ENCODE measurements around the gene ISLR2. TPM values are rescaled to one million over a fixed set of nuclear protein-coding genes. Genes with fewer than 3 reads are reported as not detected.

Gene ISLR2
- total RNA-seq, 4 donors from 2014 or later, result 0.41 to 27.3 (median 1.4) TPM

DNA sequence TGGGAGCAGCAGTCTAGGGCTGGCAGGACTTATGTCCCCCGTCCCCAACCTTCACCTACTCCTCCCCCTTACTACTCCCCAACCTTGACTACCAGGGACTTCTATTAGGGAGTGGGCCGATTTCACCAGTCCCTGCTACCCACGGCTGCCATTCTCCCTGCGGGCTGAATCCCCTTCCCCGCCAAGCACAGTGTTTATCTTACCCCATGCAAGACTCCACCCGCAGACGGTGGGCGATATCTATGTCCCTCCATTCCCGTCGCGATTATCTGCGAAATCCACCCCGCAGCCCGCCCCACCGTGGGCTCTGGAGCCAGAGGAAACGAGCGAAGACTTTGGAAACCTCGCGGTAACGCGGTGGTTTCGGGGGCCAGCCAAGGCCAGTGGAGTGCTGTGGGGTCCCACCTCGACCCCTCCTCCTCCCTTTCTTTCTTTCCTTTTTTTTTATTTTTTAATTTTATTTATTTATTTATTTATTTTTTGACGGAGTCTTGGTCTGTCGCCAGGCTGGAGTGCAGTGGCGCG is 4.7 kb downstream of the ISLR2 start:
- no peak overlapping the region for H3K27ac ChIP-seq

DNA sequence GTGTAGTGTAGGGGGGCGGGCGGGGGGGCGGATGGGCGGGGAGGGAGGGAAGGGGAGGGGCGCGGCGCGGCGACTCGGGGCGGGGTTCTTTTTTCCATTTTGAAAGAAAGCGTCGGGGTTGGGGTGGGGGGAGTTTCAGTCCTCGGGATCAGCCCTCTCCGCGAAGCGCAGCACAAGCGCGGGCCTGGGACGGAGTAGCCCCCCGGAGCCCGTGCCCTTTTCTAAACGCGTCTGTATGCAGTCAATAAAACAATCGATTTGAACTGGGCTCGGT is 6.1 kb downstream of the ISLR2 start:
- Histone ChIP-seq H3K27ac (peak overlapping the region; percentile 42 to 80 (median 52)), H3K9me3 (no peaks in the 10 kb centered on the region), H3K4me1 (peaks cover 5 to 28% (median 16%) of the 10 kb centered on the region in 4 donors), H3K4me3 (peak overlapping the region; percentile 18 to 51 (median 30)), H3K27me3 (peaks cover 95% of the 10 kb centered on the region), H3K36me3 (no peaks in the 10 kb centered on the region)
- 6% methylated on average over 18 of the region's 26 CpGs; no CpG with 5 or more reads in 1 of the 2 donors for WGBS, 2 donors (ENCODE audit: low coverage in 1 of 2)
- intact Hi-C loops (cut with DNase I; ENCODE audit: low total_unique reads), result no loop called here
- TF ChIP-seq POLR2AphosphoS5 (IDR thresholded peaks at IDR 0.05) (no peak), POLR2A (IDR thresholded peaks at IDR 0.05) (no peak), EP300 (IDR thresholded peaks at IDR 0.05; ENCODE audit: low read depth) (no peak)
- TF ChIP-seq, protein P1, sequence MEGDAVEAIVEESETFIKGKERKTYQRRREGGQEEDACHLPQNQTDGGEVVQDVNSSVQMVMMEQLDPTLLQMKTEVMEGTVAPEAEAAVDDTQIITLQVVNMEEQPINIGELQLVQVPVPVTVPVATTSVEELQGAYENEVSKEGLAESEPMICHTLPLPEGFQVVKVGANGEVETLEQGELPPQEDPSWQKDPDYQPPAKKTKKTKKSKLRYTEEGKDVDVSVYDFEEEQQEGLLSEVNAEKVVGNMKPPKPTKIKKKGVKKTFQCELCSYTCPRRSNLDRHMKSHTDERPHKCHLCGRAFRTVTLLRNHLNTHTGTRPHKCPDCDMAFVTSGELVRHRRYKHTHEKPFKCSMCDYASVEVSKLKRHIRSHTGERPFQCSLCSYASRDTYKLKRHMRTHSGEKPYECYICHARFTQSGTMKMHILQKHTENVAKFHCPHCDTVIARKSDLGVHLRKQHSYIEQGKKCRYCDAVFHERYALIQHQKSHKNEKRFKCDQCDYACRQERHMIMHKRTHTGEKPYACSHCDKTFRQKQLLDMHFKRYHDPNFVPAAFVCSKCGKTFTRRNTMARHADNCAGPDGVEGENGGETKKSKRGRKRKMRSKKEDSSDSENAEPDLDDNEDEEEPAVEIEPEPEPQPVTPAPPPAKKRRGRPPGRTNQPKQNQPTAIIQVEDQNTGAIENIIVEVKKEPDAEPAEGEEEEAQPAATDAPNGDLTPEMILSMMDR (IDR thresholded peaks at IDR 0.05), result no peak
- in situ Hi-C loops (cut with MboI; ENCODE audit: low pct_ligation_motif_present in 1 of 4, low pct_unique_long_range_greater_than_20kb in 1 of 4, low sequenced_read_pairs in 3 of 4), result loop anchor here in 1 of 4 donors (25.0 kb wide), 1 partner anchor 176 kb away; no protein-coding TSS in a partner anchor
- no peak for DNase-seq

More for the DNA sequence above, 4.7 kb downstream of the ISLR2 start:
- Histone ChIP-seq H3K36me3 (no peaks in the 10 kb centered on the region), H3K9me3 (no peaks in the 10 kb centered on the region), H3K27me3 (peaks cover 96% of the 10 kb centered on the region), H3K4me3 (no peak overlapping the region), H3K4me1 (peaks cover 5 to 34% (median 16%) of the 10 kb centered on the region in 4 donors)
- no peak for DNase-seq
- in situ Hi-C loops (cut with MboI; ENCODE audit: low pct_ligation_motif_present in 1 of 4, low pct_unique_long_range_greater_than_20kb in 1 of 4, low sequenced_read_pairs in 3 of 4), result loop anchor here in 1 of 4 donors (25.0 kb wide), 1 partner anchor 177 kb away; no protein-coding TSS in a partner anchor
- TF ChIP-seq POLR2A (IDR thresholded peaks at IDR 0.05) (no peak), POLR2AphosphoS5 (IDR thresholded peaks at IDR 0.05) (no peak), EP300 (IDR thresholded peaks at IDR 0.05; ENCODE audit: low read depth) (no peak)
- TF ChIP-seq, protein P1 (IDR thresholded peaks at IDR 0.05), result no peak
- intact Hi-C loops (cut with DNase I; ENCODE audit: low total_unique reads), result no loop called here
- WGBS, 2 donors (ENCODE audit: low coverage in 1 of 2), result 0 to 36% methylated on average over 1 to 27 of the region's 27 CpGs

DNA sequence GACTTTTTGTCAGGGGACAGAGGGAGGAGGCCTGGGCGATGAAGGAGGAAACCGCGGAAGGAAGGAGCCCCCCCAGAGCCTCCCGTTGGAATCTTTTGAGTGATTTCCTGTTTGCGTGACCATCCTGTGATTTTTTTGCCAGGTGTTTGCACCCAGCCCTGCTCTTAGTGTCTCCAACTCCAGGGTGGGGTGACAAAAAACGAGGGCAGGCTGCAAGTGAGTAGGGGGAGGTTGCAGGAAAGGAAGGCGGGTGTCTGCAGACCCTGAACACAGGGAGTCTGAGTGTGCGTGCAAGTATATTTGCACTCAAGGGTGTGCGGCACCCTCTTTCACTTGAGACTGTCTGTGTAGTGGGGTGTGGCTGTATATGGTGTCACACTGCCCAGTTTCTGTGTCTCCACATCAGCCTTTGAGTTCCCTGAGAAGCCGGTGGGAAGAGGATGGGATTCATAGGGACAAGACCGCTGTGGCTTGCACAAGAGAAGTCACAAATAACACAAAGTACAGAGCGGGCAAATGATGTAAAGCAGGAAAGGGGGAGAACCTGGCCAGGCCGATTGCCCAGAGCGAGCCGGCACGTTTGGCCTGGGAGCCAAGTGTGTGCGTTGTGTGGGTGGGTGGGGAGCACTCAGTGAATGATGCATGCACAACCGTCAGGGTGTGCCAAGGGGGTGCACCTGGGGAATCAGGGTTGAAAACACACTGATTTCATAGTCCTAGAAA is 6.6 kb downstream of the ISLR2 start:
- no peak for DNase-seq
- H3K27me3 ChIP-seq, result peaks cover 95% of the 10 kb centered on the region
- TF ChIP-seq EP300 (IDR thresholded peaks at IDR 0.05; ENCODE audit: low read depth) (no peak), POLR2A (IDR thresholded peaks at IDR 0.05) (no peak)
- TF ChIP-seq, protein P1 (IDR thresholded peaks at IDR 0.05), result no peak
- H3K4me1 ChIP-seq, result peaks cover 5 to 28% (median 16%) of the 10 kb centered on the region in 4 donors
- in situ Hi-C loops (cut with MboI; ENCODE audit: low pct_ligation_motif_present in 1 of 4, low pct_unique_long_range_greater_than_20kb in 1 of 4, low sequenced_read_pairs in 3 of 4), result loop anchor here in 1 of 4 donors (25.0 kb wide), 1 partner anchor 175 kb away; no protein-coding TSS in a partner anchor
- no peaks in the 10 kb centered on the region for H3K36me3 ChIP-seq
- H3K27ac ChIP-seq, result peak overlapping the region in 3 of 4 donors; percentile 42 to 80 (median 59)
- H3K4me3 ChIP-seq, result peak overlapping the region in 3 of 4 donors; percentile 18 to 51 (median 29)
- 15 to 18% methylated on average over 4 to 18 of the region's 18 CpGs for WGBS, 2 donors (ENCODE audit: low coverage in 1 of 2)
- intact Hi-C loops (cut with DNase I; ENCODE audit: low total_unique reads), result no loop called here
- no peaks in the 10 kb centered on the region for H3K9me3 ChIP-seq

DNA sequence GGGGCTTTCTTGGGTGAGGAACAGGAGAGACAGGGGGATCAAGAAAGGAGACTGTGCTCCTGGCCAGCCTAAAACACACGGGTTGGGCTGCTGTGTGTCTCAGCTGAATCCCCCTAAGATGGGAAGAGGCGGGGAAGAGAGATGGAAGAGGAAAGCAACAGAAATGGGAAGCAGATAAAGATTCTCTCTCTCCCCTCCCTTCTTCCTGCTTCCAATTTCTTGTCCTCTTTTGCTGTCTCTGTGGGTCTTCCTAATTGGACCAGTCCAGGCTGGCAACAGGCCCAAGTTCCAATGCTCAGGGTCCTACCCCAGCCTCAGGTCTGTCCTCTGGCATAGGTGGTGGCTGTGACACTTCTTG is 7.1 kb downstream of the ISLR2 start:
- Histone ChIP-seq H3K9me3 (no peaks in the 10 kb centered on the region), H3K27me3 (peaks cover 94% of the 10 kb centered on the region), H3K27ac (no peak overlapping the region), H3K4me1 (peaks cover 5 to 28% (median 16%) of the 10 kb centered on the region in 4 donors), H3K36me3 (no peaks in the 10 kb centered on the region), H3K4me3 (no peak overlapping the region)
- 78% methylated on average over 2 of the region's 2 CpGs; no CpG with 5 or more reads in 1 of the 2 donors for WGBS, 2 donors (ENCODE audit: low coverage in 1 of 2)
- in situ Hi-C loops (cut with MboI; ENCODE audit: low pct_ligation_motif_present in 1 of 4, low pct_unique_long_range_greater_than_20kb in 1 of 4, low sequenced_read_pairs in 3 of 4) (loop anchor here in 1 of 4 donors (25.0 kb wide), 1 partner anchor 175 kb away; no protein-coding TSS in a partner anchor), intact Hi-C loops (cut with DNase I; ENCODE audit: low total_unique reads) (no loop called here)
- DNase-seq, result no peak
- TF ChIP-seq EP300 (IDR thresholded peaks at IDR 0.05; ENCODE audit: low read depth), result no peak
- TF ChIP-seq, protein P1 (IDR thresholded peaks at IDR 0.05), result no peak
- TF ChIP-seq POLR2AphosphoS5 (IDR thresholded peaks at IDR 0.05), result no peak
- TF ChIP-seq POLR2A (IDR thresholded peaks at IDR 0.05), result no peak

Measured in transverse colon (tissue), 4 donors.